GM13977 (cell line): ENCODE results near the gene KRT17.
"Not testable (repeated sequence)": the region's sequence is repeated elsewhere in the genome, so short reads cannot be mapped to it uniquely, and the experiment has no call there.

Experiments
- DNase-seq: peaks from one replicate; pipeline ENCODE4 v3.0.0; 2012; ENCODE audit warnings: low spot score
- CTCF ChIP-seq: IDR thresholded peaks from 2 replicates; pipeline ENCODE4 v1.5.1; 2012; ENCODE audit warnings: mild to moderate bottlenecking, control low read depth; ENCODE audit not compliant: insufficient read depth; ENCODE audit errors: extremely low read depth, missing control alignments
- in situ Hi-C: fragments of 300-500 bp; cut with MboI; formaldehyde crosslinking; loops from one replicate; pipeline ENCODE4 v1.12.0; 2022; ENCODE audit warnings: low sequenced_read_pairs, low pct_unique_long_range_greater_than_20kb, mixed read lengths, inconsistent platforms; ENCODE audit not compliant: unreplicated experiment

Gene KRT17

GRCh38 chr17:41621916-41622315 lies 2.5 kb downstream of the KRT17 start:
- in situ Hi-C loops, result no loop called here
- TF ChIP-seq CTCF, result no peak
- no peak for DNase-seq

- DNase-seq, in situ Hi-C loops: not testable (repeated sequence)
Measured at GRCh38 chr17:41621435-41621817, 2.9 kb downstream of the KRT17 start.

GRCh38 chr17:41620583-41621434 lies 3.6 kb downstream of the KRT17 start:
- DNase-seq, result no peak
- TF ChIP-seq CTCF, result no peak
- in situ Hi-C loops, result no loop called here

- in situ Hi-C loops, DNase-seq: not testable (repeated sequence)
Measured at GRCh38 chr17:41619927-41620582, 4.3 kb downstream of the KRT17 start.

- in situ Hi-C loops, result no loop called here
Measured at GRCh38 chr17:41619036-41619926, 5.1 kb downstream of the KRT17 start.

GRCh38 chr17:41618341-41619035 lies 5.9 kb downstream of the KRT17 start:
- TF ChIP-seq CTCF, result no peak
- no peak for DNase-seq
- in situ Hi-C loops, result no loop called here

More at GRCh38 chr17:41619036-41619926, 5.1 kb downstream of the KRT17 start:
- TF ChIP-seq CTCF, result no peak
- DNase-seq, result no peak

GRCh38 chr17:41617698-41618097 lies 6.7 kb downstream of the KRT17 start:
- in situ Hi-C loops, result no loop called here
- no peak for TF ChIP-seq CTCF
- DNase-seq, result no peak
